Lower leg skin (tissue), 3 donors: Measurements from ENCODE around the gene MORC3.

Experiments used
- POLR2A ChIP-seq, 2 donors: fragments of 450-650 bp; IDR thresholded peaks; one replicate each; pipeline ENCODE4 v1.6.1; 2016 to 2017; ENCODE audit warnings: antibody characterized with exemption in 2 of 2, mild to moderate bottlenecking in 1 of 2, moderate library complexity in 1 of 2
- TF ChIP-seq, protein P1 (sequence below), 3 donors: fragments of 450-650 bp; IDR thresholded peaks; one replicate each; pipeline ENCODE4 v1.5.1; 2016; ENCODE audit warnings: antibody characterized with exemption in 3 of 3, mild to moderate bottlenecking in 3 of 3, moderate library complexity in 2 of 3

DNA sequence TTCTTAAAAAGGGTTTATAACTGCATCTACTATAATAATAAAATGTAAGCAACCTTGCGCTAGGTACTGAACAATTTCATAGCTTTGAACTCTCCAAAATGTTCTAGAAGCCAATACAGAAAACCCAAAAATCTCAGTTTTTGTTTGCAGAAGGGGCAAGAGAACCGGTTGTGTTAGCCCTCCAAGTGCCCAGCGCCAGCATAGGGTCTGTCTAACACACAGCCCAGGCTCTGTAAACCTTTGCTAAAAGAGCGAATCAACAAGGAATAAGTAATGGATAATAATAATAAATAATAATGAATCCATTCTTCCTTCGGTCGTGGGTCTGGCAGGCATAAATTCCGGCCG is 64.9 kb downstream of the MORC3 start:
- TF ChIP-seq, protein P1, sequence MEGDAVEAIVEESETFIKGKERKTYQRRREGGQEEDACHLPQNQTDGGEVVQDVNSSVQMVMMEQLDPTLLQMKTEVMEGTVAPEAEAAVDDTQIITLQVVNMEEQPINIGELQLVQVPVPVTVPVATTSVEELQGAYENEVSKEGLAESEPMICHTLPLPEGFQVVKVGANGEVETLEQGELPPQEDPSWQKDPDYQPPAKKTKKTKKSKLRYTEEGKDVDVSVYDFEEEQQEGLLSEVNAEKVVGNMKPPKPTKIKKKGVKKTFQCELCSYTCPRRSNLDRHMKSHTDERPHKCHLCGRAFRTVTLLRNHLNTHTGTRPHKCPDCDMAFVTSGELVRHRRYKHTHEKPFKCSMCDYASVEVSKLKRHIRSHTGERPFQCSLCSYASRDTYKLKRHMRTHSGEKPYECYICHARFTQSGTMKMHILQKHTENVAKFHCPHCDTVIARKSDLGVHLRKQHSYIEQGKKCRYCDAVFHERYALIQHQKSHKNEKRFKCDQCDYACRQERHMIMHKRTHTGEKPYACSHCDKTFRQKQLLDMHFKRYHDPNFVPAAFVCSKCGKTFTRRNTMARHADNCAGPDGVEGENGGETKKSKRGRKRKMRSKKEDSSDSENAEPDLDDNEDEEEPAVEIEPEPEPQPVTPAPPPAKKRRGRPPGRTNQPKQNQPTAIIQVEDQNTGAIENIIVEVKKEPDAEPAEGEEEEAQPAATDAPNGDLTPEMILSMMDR (IDR thresholded peaks at IDR 0.05) = no peak
- no peak for TF ChIP-seq POLR2A (IDR thresholded peaks at IDR 0.05)
